Stimulated activated CD4-positive, alpha-beta T cell treated with anti-CD3 and anti-CD28 coated beads, Interleukin-12 subunit alpha, Interleukin-12 subunit beta, amount 100 ng/mL, for 48 hours (primary cell): ENCODE results near the gene CREB5.
A peak's percentile ranks its signal among the peaks of the same experiment; 100 is the strongest.

ENCODE experiments used
- DNase-seq, 3 donors: peaks; one replicate each; pipeline ENCODE4 v3.0.0-alpha.2; 2020; ENCODE audit warnings: low read depth in 2 of 3, low spot score in 1 of 3

The CREB5 gene

GRCh38 chr7:28406192-28406591 is 6.1 kb upstream of the CREB5 start:
- no peak for DNase-seq

GRCh38 chr7:28407651-28408050 is 4.7 kb upstream of the CREB5 start:
- DNase-seq = no peak

- DNase-seq = no peak
Measured at GRCh38 chr7:28408105-28408959, 4.0 kb upstream of the CREB5 start.

- peak; percentile 49 to 64 (median 63) for DNase-seq
Measured at GRCh38 chr7:28408960-28409715, 3.2 kb upstream of the CREB5 start.

- no peak for DNase-seq
Measured at GRCh38 chr7:28409716-28410627, 2.3 kb upstream of the CREB5 start.

GRCh38 chr7:28410628-28411531 is 1.4 kb upstream of the CREB5 start:
- DNase-seq = no peak

GRCh38 chr7:28413011-28413410 is 693 bp downstream of the CREB5 start:
- no peak for DNase-seq

GRCh38 chr7:28414453-28414852 is 2.1 kb downstream of the CREB5 start:
- DNase-seq = no peak

GRCh38 chr7:28417321-28417940 is 5.1 kb downstream of the CREB5 start:
- DNase-seq = no peak

GRCh38 chr7:28418311-28418710 is 6.0 kb downstream of the CREB5 start:
- no peak for DNase-seq

- no peak for DNase-seq
Measured at GRCh38 chr7:28418966-28419365, 6.6 kb downstream of the CREB5 start.

- no peak for DNase-seq
Measured at GRCh38 chr7:28419716-28420115, 7.4 kb downstream of the CREB5 start.

GRCh38 chr7:28423112-28423511 is 10.8 kb downstream of the CREB5 start:
- no peak for DNase-seq

- no peak for DNase-seq
Measured at GRCh38 chr7:28423918-28424514, 11.7 kb downstream of the CREB5 start.

- no peak for DNase-seq
Measured at GRCh38 chr7:28425496-28425895, 13.2 kb downstream of the CREB5 start.

- DNase-seq = no peak
Measured at GRCh38 chr7:28427236-28427635, 14.9 kb downstream of the CREB5 start.

- no peak for DNase-seq
Measured at GRCh38 chr7:28430616-28431015, 18.3 kb downstream of the CREB5 start.

GRCh38 chr7:28432105-28432504 is 19.8 kb downstream of the CREB5 start:
- DNase-seq = no peak

- no peak for DNase-seq
Measured at GRCh38 chr7:28433039-28433438, 20.7 kb downstream of the CREB5 start.
